ENCODE results near the gene KCNQ4. TPM values are rescaled to one million over a fixed set of nuclear protein-coding genes. Genes with fewer than 3 reads are reported as not detected.

Gene KCNQ4
- polyA plus RNA-seq, 3 donors = 0.13 TPM; not detected in 2

DNA sequence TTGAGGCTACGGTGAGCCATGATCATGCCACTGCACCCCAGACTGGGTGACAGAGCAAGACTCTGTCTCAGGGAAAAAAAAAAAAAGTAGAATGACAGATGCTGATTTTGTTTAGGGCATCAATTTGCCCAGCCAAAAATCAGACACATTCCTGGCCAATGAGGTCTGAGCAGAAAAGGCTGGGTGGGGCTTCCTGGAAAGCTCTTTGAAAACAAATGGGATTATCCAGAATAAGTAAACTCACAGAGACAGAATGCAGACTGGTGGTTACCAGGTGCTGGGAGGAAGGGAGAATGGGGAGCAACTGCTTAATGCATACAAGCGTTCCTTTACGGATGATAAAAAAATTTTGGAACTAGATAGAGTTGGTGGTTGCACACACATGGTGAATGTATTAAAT lies 88.7 kb downstream of the KCNQ4 start:
- H4K20me1 ChIP-seq (ENCODE audit: insufficient read depth, low read length) = no peaks in the 10 kb centered on the region
- H3K27me3 ChIP-seq (ENCODE audit: control insufficient read depth in 2 of 2, insufficient read depth in 2 of 2, low read length in 2 of 2) = no peaks in the 10 kb centered on the region
- WGBS (ENCODE audit: insufficient coverage) = 100% methylated on average over 1 of the region's 3 CpGs
- peaks cover 3 to 7% (median 3%) of the 10 kb centered on the region in 3 donors for H3K27me3 Mint-ChIP-seq (ENCODE audit: low read depth in 3 of 3)
- H3K4me2 ChIP-seq (replicated peaks; ENCODE audit: extremely low read depth, low read length, poor library complexity, severe bottlenecking) = no peak overlapping the region
- H3K4me3 Mint-ChIP-seq = no peak overlapping the region
- no peak overlapping the region for H2AFZ ChIP-seq (ENCODE audit: insufficient read depth, low read depth, low read length, poor library complexity, severe bottlenecking)
- H3K27ac Mint-ChIP-seq = no peak overlapping the region
- H3K36me3 Mint-ChIP-seq = peaks cover 5 to 9% of the 10 kb centered on the region in 2 donors
- intact Hi-C loops (cut with micrococcal nuclease) = no loop called here
- no peak overlapping the region for H3K9ac ChIP-seq (ENCODE audit: insufficient read depth, low read length, poor library complexity, severe bottlenecking)
- H3K4me1 ChIP-seq (ENCODE audit: control insufficient read depth in 1 of 2, insufficient read depth in 2 of 2, low read length in 2 of 2) = peaks cover 12 to 24% of the 10 kb centered on the region in 2 donors
- no peaks in the 10 kb centered on the region for H3K36me3 ChIP-seq (replicated peaks in 1 of 2; ENCODE audit: control insufficient read depth in 1 of 2, insufficient read depth in 2 of 2, low read length in 2 of 2)
- DNase-seq = no peak
- peaks cover 2 to 16% (median 9%) of the 10 kb centered on the region in 7 donors for H3K9me3 Mint-ChIP-seq
- TF ChIP-seq, protein P1, sequence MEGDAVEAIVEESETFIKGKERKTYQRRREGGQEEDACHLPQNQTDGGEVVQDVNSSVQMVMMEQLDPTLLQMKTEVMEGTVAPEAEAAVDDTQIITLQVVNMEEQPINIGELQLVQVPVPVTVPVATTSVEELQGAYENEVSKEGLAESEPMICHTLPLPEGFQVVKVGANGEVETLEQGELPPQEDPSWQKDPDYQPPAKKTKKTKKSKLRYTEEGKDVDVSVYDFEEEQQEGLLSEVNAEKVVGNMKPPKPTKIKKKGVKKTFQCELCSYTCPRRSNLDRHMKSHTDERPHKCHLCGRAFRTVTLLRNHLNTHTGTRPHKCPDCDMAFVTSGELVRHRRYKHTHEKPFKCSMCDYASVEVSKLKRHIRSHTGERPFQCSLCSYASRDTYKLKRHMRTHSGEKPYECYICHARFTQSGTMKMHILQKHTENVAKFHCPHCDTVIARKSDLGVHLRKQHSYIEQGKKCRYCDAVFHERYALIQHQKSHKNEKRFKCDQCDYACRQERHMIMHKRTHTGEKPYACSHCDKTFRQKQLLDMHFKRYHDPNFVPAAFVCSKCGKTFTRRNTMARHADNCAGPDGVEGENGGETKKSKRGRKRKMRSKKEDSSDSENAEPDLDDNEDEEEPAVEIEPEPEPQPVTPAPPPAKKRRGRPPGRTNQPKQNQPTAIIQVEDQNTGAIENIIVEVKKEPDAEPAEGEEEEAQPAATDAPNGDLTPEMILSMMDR (IDR thresholded peaks at IDR 0.05) = no peak
- H3K79me2 ChIP-seq (ENCODE audit: insufficient read depth, low read length) = no peaks in the 10 kb centered on the region
- H3K4me3 ChIP-seq (replicated peaks in 1 of 3; ENCODE audit: low read depth in 2 of 3, low read length in 3 of 3) = no peak overlapping the region
- peaks cover 5 to 7% of the 10 kb centered on the region in 2 donors for H3K9me3 ChIP-seq (replicated peaks in 1 of 2; ENCODE audit: control insufficient read depth in 1 of 2, insufficient read depth in 1 of 2, low read length in 2 of 2)
- peaks cover 29% of the 10 kb centered on the region for H3K4me1 Mint-ChIP-seq
- H3K27ac ChIP-seq (ENCODE audit: low read depth in 1 of 2, low read length in 2 of 2) = no peak overlapping the region

DNA sequence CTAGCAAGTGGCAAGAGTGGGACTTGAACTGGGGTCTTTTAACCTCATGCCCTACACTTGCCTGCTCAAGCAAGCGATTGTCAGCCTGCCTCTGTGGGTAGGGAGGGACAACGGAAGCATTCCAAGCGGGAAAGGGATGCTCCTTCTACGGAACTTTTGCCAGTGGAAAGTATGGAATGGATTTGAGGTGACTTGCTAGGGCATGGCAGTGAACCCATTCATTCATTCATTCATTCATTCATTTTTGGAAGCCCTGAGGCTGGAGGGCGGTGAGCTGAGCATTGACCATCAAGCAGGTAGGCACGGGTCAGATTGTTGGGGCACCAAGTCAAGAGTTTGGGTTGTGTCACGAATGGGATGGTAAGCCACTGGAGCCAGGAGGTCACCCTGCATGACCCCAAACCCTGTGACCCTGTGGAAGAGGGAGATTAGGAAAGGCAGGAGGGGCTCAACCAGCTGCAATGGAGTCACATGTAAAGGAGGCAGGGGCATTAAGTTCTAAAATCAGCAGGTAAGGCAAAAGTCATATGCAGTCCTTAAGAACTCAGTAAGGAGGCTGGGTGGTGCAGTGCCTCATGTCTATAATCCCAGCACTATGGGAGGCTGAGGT lies 90.4 kb downstream of the KCNQ4 start:
- intact Hi-C loops (cut with micrococcal nuclease) = no loop called here
- no peak overlapping the region for H3K9ac ChIP-seq (ENCODE audit: insufficient read depth, low read length, poor library complexity, severe bottlenecking)
- Mint-ChIP-seq H3K4me3 (no peak overlapping the region), H3K36me3 (peaks cover 5 to 9% of the 10 kb centered on the region in 2 donors), H3K27me3 (ENCODE audit: low read depth in 3 of 3) (peaks cover 3 to 11% (median 3%) of the 10 kb centered on the region in 3 donors), H3K27ac (no peak overlapping the region), H3K9me3 (peaks cover 2 to 16% (median 9%) of the 10 kb centered on the region in 7 donors), H3K4me1 (peaks cover 39% of the 10 kb centered on the region)
- H3K27ac ChIP-seq (ENCODE audit: low read depth in 1 of 2, low read length in 2 of 2) = no peak overlapping the region
- H4K20me1 ChIP-seq (ENCODE audit: insufficient read depth, low read length) = no peaks in the 10 kb centered on the region
- no peaks in the 10 kb centered on the region for H3K36me3 ChIP-seq (replicated peaks in 1 of 2; ENCODE audit: control insufficient read depth in 1 of 2, insufficient read depth in 2 of 2, low read length in 2 of 2)
- WGBS (ENCODE audit: insufficient coverage) = 100% methylated on average over 3 of the region's 7 CpGs
- no peak overlapping the region for H3K4me2 ChIP-seq (replicated peaks; ENCODE audit: extremely low read depth, low read length, poor library complexity, severe bottlenecking)
- H2AFZ ChIP-seq (ENCODE audit: insufficient read depth, low read depth, low read length, poor library complexity, severe bottlenecking) = no peak overlapping the region
- peaks cover 12 to 31% of the 10 kb centered on the region in 2 donors for H3K4me1 ChIP-seq (ENCODE audit: control insufficient read depth in 1 of 2, insufficient read depth in 2 of 2, low read length in 2 of 2)
- DNase-seq = no peak
- no peaks in the 10 kb centered on the region for H3K79me2 ChIP-seq (ENCODE audit: insufficient read depth, low read length)
- TF ChIP-seq, protein P1 (IDR thresholded peaks at IDR 0.05) = no peak
- H3K4me3 ChIP-seq (replicated peaks in 1 of 3; ENCODE audit: low read depth in 2 of 3, low read length in 3 of 3) = no peak overlapping the region
- H3K9me3 ChIP-seq (replicated peaks in 1 of 2; ENCODE audit: control insufficient read depth in 1 of 2, insufficient read depth in 1 of 2, low read length in 2 of 2) = peaks cover 5 to 7% of the 10 kb centered on the region in 2 donors
- no peaks in the 10 kb centered on the region for H3K27me3 ChIP-seq (ENCODE audit: control insufficient read depth in 2 of 2, insufficient read depth in 2 of 2, low read length in 2 of 2)

Data from CD14-positive monocyte (primary cell).